ENCODE measurements around the gene ANXA4. TPM values are rescaled to one million over a fixed set of nuclear protein-coding genes. Genes with fewer than 3 reads are reported as not detected.
"Not testable (repeated sequence)": the region's sequence is repeated elsewhere in the genome, so short reads cannot be mapped to it uniquely, and the experiment has no call there.

Gene ANXA4
- total RNA-seq, 1 experiment from 2014 or later = 51.1 TPM

- ATAC-seq (no peak), DNase-seq (no peak)
- Histone ChIP-seq H3K27ac (ENCODE audit: low read length) (no peak overlapping the region), H3K4me3 (ENCODE audit: low read length) (no peak overlapping the region), H3K4me1 (ENCODE audit: insufficient read depth, low read length) (peaks cover 13% of the 10 kb centered on the region), H3K27me3 (ENCODE audit: low read length) (no peaks in the 10 kb centered on the region), H3K4me2 (ENCODE audit: low read length) (no peak overlapping the region), H3K79me2 (ENCODE audit: low read length) (no peaks in the 10 kb centered on the region), H3K9me2 (replicated peaks; ENCODE audit: low read length) (no peaks in the 10 kb centered on the region), H3K9me3 (ENCODE audit: low read length) (no peaks in the 10 kb centered on the region), H3F3A (ENCODE audit: low read length, unreplicated experiment) (no peaks in the 10 kb centered on the region), H3K9ac (ENCODE audit: low read length) (no peak overlapping the region), H3K36me3 (ENCODE audit: low read depth, low read length) (no peaks in the 10 kb centered on the region), H4K20me1 (ENCODE audit: low read length) (no peaks in the 10 kb centered on the region), H2AFZ (ENCODE audit: low read length) (no peak overlapping the region)
- TF ChIP-seq CTCF (conservative IDR thresholded peaks at IDR 0.05; ENCODE audit: low read depth, low read length) (no peak), EZH2 (IDR thresholded peaks at IDR 0.05; ENCODE audit: low read length, unreplicated experiment) (no peak), EZH2phosphoT487 (IDR thresholded peaks at IDR 0.05; ENCODE audit: borderline replicate concordance, low read length) (no peak)
- intact Hi-C loops (cut with micrococcal nuclease) = loop anchor here (2.0 kb wide), 1 partner anchor 145 kb away; no protein-coding TSS in a partner anchor
- BruUV-seq (replicated peaks) = no TSS peak
- ChIA-PET POLR2A (ENCODE audit: unreplicated experiment) (no interaction called here), CTCF (interaction anchor here (0.6 kb wide), 1 partner anchor 118 kb away, joined by 4 read pairs; no protein-coding TSS in a partner anchor)
These were observed 30.0 kb upstream of the ANXA4 start for GRCh38 chr2:69711971-69712370.

- POLR2A ChIA-PET (ENCODE audit: unreplicated experiment) = no interaction called here
- H3K9me2 ChIP-seq (replicated peaks; ENCODE audit: low read length) = no peaks in the 10 kb centered on the region
- H2AFZ ChIP-seq (ENCODE audit: low read length) = no peak overlapping the region
- H3K79me2 ChIP-seq (ENCODE audit: low read length) = no peaks in the 10 kb centered on the region
- no TSS peak for BruUV-seq (replicated peaks)
- no peak for ATAC-seq
- H3K4me3 ChIP-seq (ENCODE audit: low read length) = no peak overlapping the region
- peaks cover 16% of the 10 kb centered on the region for H3K4me1 ChIP-seq (ENCODE audit: insufficient read depth, low read length)
- no peak overlapping the region for H3K9ac ChIP-seq (ENCODE audit: low read length)
- no peaks in the 10 kb centered on the region for H3K36me3 ChIP-seq (ENCODE audit: low read depth, low read length)
- TF ChIP-seq EZH2phosphoT487 (IDR thresholded peaks at IDR 0.05; ENCODE audit: borderline replicate concordance, low read length) (no peak), EZH2 (IDR thresholded peaks at IDR 0.05; ENCODE audit: low read length, unreplicated experiment) (no peak)
- no peak overlapping the region; the same call in 1 of the 2 replicates for H3K4me2 ChIP-seq (ENCODE audit: low read length)
- no peaks in the 10 kb centered on the region for H4K20me1 ChIP-seq (ENCODE audit: low read length)
- H3K27ac ChIP-seq (ENCODE audit: low read length) = no peak overlapping the region
- no peaks in the 10 kb centered on the region for H3K9me3 ChIP-seq (ENCODE audit: low read length)
- CTCF ChIA-PET = no interaction called here
- intact Hi-C loops (cut with micrococcal nuclease) = loop anchor here (1.0 kb wide), 2 partner anchors 70 to 155 kb away; no protein-coding TSS in a partner anchor
- no peak for DNase-seq
- no peaks in the 10 kb centered on the region for H3F3A ChIP-seq (ENCODE audit: low read length, unreplicated experiment)
- H3K27me3 ChIP-seq (ENCODE audit: low read length) = no peaks in the 10 kb centered on the region
These were observed 27.9 kb upstream of the ANXA4 start for GRCh38 chr2:69714024-69714423.

GRCh38 chr2:69714539-69715220 is 27.3 kb upstream of the ANXA4 start:
- H3K9ac ChIP-seq (ENCODE audit: low read length); POLR2A ChIA-PET (ENCODE audit: unreplicated experiment); H4K20me1 ChIP-seq (ENCODE audit: low read length); H3K36me3 ChIP-seq (ENCODE audit: low read depth, low read length); H3K4me3 ChIP-seq (ENCODE audit: low read length); H3K27ac ChIP-seq (ENCODE audit: low read length); H3K79me2 ChIP-seq (ENCODE audit: low read length); BruUV-seq (replicated peaks); H3K9me2 ChIP-seq (replicated peaks; ENCODE audit: low read length); H3F3A ChIP-seq (ENCODE audit: low read length, unreplicated experiment); H3K27me3 ChIP-seq (ENCODE audit: low read length); H3K9me3 ChIP-seq (ENCODE audit: low read length): not testable (repeated sequence)
- CTCF ChIA-PET = interaction anchor here (0.5 kb wide), 1 partner anchor 333 kb away, joined by 6 read pairs; no protein-coding TSS in a partner anchor
- peak; percentile 86 for ATAC-seq
- Histone ChIP-seq H3K4me1 (ENCODE audit: insufficient read depth, low read length) (peaks cover 16% of the 10 kb centered on the region), H3K4me2 (ENCODE audit: low read length) (peak overlapping the region; percentile 56), H2AFZ (ENCODE audit: low read length) (0 out of 2 replicates have a peak overlapping the region, but pooled peaks have one; percentile 52)
- DNase-seq = peak; percentile 91
- peak; percentile 85 for TF ChIP-seq CTCF (conservative IDR thresholded peaks at IDR 0.05; ENCODE audit: low read depth, low read length)
- intact Hi-C loops (cut with micrococcal nuclease) = loop anchor here (1.0 kb wide), 2 partner anchors 70 to 155 kb away; no protein-coding TSS in a partner anchor

All from PC-3 (cell line).